Activated T-cell treated with anti-CD3 and anti-CD28 coated beads, Interleukin-2, amount 50 U/mL, for 4 hours (primary cell): ENCODE results near the gene SLC16A1. TPM values are rescaled to one million over a fixed set of nuclear protein-coding genes. Genes with fewer than 3 reads are reported as not detected.
"Not testable (repeated sequence)": the region's sequence is repeated elsewhere in the genome, so short reads cannot be mapped to it uniquely, and the experiment has no call there.

Experiments used
- ATAC-seq, 2 donors: fragments of 200-7000 bp; cut with Tn5 transposase; one replicate each; pipeline ENCODE4 v1.10.0; 2021
- DNase-seq: peaks from one replicate; pipeline ENCODE4 v3.0.0-alpha.2; 2020
- H3K27me3 Mint-ChIP-seq: one replicate; pipeline ENCODE4 v1.8.0; 2021; ENCODE audit warnings: low read depth, mixed read lengths
- H3K36me3 Mint-ChIP-seq: one replicate; pipeline ENCODE4 v1.8.0; 2022; ENCODE audit warnings: mixed read lengths; ENCODE audit not compliant: insufficient read depth
- H3K4me1 Mint-ChIP-seq: one replicate; pipeline ENCODE4 v1.8.0; 2021; ENCODE audit warnings: low read depth, mixed read lengths
- H3K4me3 Mint-ChIP-seq: one replicate; pipeline ENCODE4 v1.8.0; 2021; ENCODE audit warnings: mild to moderate bottlenecking, moderate library complexity, mixed read lengths
- H3K9me3 Mint-ChIP-seq: one replicate; pipeline ENCODE4 v1.8.0; 2021; ENCODE audit warnings: mixed read lengths
- total RNA-seq, 3 donors: library from RNA; stranded (reverse); gene quantifications; one replicate each; pipeline ENCODE4 v1.2.1, GENCODE V29; 2021

SLC16A1 gene
- total RNA-seq, 3 donors from 2014 or later: 85.9 to 104 (median 103) TPM

DNA sequence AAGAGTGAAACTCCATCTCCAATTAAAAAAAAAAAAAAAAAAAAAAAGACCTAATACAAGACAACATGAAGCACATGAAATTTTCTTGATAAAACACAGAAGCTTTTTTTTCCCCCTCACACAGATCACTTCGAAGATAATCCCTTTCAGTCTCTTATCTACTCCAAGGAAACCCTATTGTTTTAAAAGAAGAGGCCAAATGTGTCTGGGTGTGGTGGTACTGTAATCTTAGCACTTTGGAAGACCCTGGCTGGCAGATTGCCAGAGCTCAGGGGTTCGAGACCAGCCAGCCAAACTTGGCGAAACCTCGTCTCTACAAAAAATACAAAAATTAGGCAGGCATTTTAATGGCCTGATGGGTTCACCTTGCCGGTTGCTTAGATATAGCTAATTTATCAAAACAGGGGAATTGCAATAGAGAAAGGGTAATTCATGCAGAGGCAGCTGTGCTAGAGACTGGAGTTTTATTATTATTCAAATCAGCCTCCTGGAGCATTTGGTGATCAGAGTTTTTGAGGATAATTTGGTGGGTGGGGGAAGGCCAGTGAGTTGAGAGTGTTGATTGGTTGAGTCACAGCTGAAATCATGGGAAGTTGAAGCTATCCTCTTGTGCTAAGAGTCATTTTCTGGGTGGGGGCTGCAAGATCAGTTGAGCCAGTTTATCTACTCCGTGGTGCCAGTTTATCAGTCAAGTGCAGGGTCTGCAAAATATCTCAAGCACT is 62.5 kb downstream of the SLC16A1 start:
- no peak for DNase-seq

DNA sequence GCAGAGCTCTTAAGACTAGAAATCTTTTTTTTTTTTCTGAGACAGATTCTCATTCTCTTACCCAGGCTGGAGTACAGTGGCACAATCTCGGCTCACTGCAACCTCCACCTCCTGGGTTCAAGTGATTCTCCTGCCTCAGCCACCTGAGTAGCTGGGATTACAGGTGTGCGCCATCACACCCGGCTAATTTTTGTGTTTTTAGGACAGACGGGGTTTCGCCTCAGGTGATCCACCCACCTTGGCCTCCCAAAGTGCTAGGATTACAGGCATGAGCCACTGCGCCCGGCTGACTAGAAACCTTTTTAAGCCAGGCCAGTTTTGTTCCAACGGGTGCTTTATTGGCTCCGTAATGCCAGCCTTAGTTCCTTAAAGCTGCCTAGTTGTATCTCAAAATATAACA is 66.1 kb downstream of the SLC16A1 start:
- H3K36me3 Mint-ChIP-seq, ATAC-seq, H3K4me3 Mint-ChIP-seq, DNase-seq, H3K9me3 Mint-ChIP-seq, H3K27me3 Mint-ChIP-seq, H3K4me1 Mint-ChIP-seq: not testable (repeated sequence)

More for the DNA sequence above, 62.5 kb downstream of the SLC16A1 start:
- Mint-ChIP-seq H3K4me3 (no peak overlapping the region), H3K36me3 (no peaks in the 10 kb centered on the region), H3K9me3 (peaks cover 18% of the 10 kb centered on the region), H3K27me3 (no peaks in the 10 kb centered on the region), H3K4me1 (no peaks in the 10 kb centered on the region)
- ATAC-seq: no peak

DNA sequence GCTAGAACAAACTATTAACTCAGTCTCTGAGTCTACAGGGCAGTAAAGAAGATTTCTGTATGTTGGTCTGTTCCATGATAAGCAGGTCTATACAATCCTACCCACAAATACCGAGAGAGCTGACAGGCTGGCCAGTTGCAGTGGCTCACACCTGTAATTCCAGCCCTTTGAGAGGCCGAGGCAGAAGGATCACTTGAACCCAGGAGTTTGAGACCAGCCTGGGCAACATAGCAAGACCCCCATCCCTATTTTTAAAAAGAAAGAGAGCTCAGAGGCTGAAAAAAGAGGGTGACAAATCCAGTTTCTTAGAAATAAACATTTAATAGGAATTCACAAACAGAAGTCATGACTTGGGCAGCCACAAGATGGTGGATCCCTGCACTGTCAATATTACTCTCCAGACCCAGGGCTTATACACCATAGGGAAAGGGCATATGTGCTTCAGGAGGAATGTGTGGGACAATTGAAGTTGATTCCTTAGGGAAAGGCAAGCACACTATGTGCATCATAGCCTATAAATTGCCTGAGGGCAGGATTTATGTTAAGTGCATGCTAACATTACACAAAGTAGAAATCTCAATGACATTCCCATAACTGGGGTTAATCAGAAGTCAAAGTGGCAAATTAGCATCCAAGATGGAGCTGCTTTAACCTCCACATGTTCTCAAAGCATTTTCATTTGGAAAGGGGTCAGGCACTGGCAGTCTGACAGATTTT is 66.8 kb downstream of the SLC16A1 start:
- Mint-ChIP-seq H3K4me3 (no peak overlapping the region), H3K4me1 (no peaks in the 10 kb centered on the region), H3K27me3 (no peaks in the 10 kb centered on the region), H3K9me3 (peaks cover 6% of the 10 kb centered on the region), H3K36me3 (no peaks in the 10 kb centered on the region)
- DNase-seq (no peak), ATAC-seq (no peak)

DNA sequence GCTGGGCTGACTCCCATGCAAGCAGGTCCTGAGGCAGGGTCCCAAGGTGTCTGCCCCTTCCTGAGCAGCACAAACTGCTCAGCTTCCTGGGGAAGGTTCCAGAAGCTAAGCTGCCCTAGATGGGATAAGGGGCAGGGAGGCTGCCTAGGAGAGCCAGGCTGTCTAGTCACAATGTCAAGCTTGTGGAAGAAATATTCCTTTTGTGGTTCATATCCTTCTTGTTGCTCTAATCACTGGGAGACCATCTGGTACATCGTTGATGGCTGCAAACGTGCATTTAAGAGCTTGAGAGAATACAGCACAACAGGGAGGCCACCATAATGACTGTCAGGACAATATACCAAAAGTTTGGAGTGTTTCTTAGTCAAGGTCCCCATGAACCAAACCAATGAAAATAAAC is 67.4 kb downstream of the SLC16A1 start:
- peaks cover 4% of the 10 kb centered on the region for H3K9me3 Mint-ChIP-seq
- no peak for ATAC-seq
- no peak overlapping the region for H3K4me3 Mint-ChIP-seq
- no peaks in the 10 kb centered on the region for H3K27me3 Mint-ChIP-seq
- H3K36me3 Mint-ChIP-seq: no peaks in the 10 kb centered on the region
- H3K4me1 Mint-ChIP-seq: no peaks in the 10 kb centered on the region
- DNase-seq: no peak

DNA sequence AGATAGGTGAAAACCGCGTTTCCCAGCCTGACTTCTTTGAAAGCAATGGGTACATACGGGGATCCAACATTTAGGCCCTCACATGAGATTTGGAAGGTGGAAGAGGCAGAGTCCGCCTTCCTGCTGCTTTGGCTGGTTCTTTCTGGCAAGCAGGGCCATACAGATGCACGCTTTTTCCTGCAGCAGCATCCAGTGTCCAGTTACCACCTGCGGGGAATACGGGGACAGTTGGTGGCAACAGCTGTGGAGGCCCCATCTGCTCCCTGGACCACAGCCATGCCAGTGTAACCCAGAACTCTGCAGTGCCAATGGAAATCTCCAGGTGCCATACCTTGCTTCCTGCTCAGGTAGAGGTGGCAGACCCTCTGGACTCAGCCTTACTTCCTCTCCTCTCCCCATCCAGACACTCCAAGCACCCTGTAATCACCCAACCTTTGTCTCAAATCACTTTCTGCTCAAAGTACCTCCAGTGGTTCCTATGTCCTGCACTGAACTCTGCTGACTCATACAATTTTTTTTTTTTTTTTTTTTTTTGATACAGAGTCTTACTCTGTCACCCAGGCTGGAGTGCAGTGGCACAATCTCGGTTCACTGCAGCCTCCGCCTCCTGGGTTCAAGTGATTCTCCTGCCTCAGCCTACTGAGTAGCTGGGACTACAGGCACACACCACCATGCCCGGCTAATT is 68.3 kb downstream of the SLC16A1 start:
- Mint-ChIP-seq H3K27me3 (no peaks in the 10 kb centered on the region), H3K36me3 (no peaks in the 10 kb centered on the region), H3K4me1 (no peaks in the 10 kb centered on the region), H3K9me3 (no peaks in the 10 kb centered on the region), H3K4me3 (no peak overlapping the region)
- DNase-seq (no peak), ATAC-seq (no peak)

DNA sequence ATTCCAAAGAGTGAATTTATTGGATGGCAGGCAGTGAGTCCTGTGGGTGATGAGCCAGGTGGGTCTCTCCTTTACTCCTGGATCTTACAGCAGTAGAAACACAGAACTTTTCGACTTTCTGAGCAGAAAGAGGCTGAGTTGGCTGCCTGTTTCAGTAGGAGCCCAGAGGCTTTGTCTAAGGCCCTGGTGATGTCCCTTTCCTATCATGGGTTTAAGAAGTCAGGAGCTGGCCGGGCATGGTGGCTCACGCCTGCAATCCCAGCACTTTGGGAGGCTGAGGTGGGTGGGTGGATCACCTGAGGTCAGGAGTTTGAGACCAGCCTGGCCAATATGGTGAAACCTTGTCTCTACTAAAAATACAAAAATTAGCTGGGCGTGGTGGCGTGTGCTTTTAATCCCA is 71.0 kb downstream of the SLC16A1 start:
- H3K36me3 Mint-ChIP-seq, H3K27me3 Mint-ChIP-seq, H3K4me1 Mint-ChIP-seq, H3K4me3 Mint-ChIP-seq, ATAC-seq, H3K9me3 Mint-ChIP-seq, DNase-seq: not testable (repeated sequence)

DNA sequence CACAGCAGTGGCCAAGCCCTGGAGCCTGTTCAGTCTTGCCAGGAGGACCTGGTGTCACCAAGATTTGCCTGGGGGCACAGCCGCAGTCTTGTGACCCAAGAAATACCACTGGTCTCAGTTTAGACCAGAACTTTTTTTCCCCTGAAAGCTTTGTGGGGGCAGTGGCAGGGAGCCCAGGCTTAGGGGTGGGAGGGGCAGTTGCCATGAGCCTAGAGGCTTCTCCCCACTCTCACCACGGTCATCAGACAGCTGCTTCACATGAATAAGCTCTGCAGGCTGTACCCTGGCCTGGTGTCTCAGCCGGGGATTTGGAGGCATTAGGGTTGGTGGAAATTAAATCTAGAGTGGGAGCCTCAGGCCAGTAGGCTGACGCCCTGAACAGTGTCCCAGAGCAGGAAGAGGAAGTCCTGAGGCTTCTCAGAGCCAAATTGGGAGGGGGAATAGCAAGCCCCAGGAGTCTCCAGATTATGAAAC is 73.7 kb downstream of the SLC16A1 start:
- ATAC-seq: no peak

DNA sequence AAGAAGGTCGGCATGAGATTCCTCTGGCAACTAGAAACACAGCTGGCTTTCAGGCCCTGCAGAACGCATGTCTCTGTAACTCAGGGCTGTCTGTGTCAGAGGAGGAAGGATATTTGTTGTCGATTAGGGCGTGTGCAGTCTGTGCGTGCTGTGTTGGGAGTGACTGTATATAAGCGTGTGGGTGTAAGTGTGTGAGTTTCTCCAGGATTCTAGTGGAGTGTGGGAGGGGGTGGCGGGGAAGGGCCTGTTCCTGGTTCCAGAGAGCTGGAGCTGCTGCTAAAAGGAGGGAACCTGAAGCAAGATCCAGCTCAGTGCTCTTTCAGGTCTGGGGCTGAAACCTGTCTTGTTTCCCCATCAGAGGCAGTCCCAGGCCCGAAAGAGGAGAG is 74.3 kb downstream of the SLC16A1 start:
- no peaks in the 10 kb centered on the region for H3K4me1 Mint-ChIP-seq
- H3K9me3 Mint-ChIP-seq: no peaks in the 10 kb centered on the region
- ATAC-seq: no peak
- no peaks in the 10 kb centered on the region for H3K36me3 Mint-ChIP-seq
- DNase-seq: no peak
- H3K4me3 Mint-ChIP-seq: no peak overlapping the region
- H3K27me3 Mint-ChIP-seq: no peaks in the 10 kb centered on the region

More for the DNA sequence above, 73.7 kb downstream of the SLC16A1 start:
- no peaks in the 10 kb centered on the region for H3K4me1 Mint-ChIP-seq
- H3K9me3 Mint-ChIP-seq: no peaks in the 10 kb centered on the region
- no peaks in the 10 kb centered on the region for H3K36me3 Mint-ChIP-seq
- H3K4me3 Mint-ChIP-seq: no peak overlapping the region
- DNase-seq: no peak
- H3K27me3 Mint-ChIP-seq: no peaks in the 10 kb centered on the region

DNA sequence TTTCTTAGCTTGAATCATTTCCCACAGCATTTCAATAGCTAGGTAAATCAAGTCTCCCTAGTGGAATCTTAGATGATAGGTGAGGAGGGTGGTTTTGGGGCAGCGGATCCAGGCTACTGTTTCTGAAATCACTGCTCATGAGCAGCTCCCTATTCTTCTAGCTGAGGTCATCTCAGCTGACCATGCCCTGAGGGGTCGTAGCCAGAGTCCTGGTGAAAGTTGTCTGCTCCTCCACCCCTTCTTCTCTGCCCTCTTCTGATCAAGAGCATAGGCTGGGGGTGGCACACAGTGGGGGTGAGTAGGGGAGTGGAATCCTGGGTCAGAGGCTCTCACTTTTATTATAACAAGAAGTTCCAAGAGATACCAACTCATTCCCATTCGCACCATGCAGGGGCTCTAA is 76.2 kb downstream of the SLC16A1 start:
- H3K36me3 Mint-ChIP-seq: no peaks in the 10 kb centered on the region
- H3K27me3 Mint-ChIP-seq: no peaks in the 10 kb centered on the region
- H3K9me3 Mint-ChIP-seq: no peaks in the 10 kb centered on the region

DNA sequence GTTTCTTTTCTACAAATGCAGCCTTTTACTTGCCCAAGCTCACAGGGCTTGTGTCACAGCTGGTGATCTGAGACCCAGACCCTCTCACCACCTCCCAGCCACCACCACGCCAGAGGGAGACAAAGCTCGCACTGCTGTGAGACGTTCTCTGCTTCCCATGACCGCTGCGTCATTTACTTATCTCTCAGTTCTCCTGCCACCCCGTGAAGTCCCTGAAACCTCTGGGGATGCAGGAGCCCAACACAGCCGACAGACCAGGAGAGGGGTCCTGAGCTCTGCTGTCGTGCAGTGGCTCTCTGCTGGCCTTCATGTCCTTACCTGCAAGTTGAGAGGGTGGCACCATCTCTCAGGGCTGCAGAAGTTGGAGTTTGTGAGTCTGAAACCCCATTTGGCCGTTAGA is 77.7 kb downstream of the SLC16A1 start:
- peaks cover 1% of the 10 kb centered on the region for H3K27me3 Mint-ChIP-seq
- H3K4me1 Mint-ChIP-seq: no peaks in the 10 kb centered on the region
- no peak overlapping the region for H3K4me3 Mint-ChIP-seq
- no peaks in the 10 kb centered on the region for H3K36me3 Mint-ChIP-seq
- DNase-seq: no peak
- no peaks in the 10 kb centered on the region for H3K9me3 Mint-ChIP-seq
- ATAC-seq: no peak

More for the DNA sequence above, 76.2 kb downstream of the SLC16A1 start:
- Mint-ChIP-seq H3K4me1 (no peaks in the 10 kb centered on the region), H3K4me3 (no peak overlapping the region)
- ATAC-seq (no peak), DNase-seq (no peak)

DNA sequence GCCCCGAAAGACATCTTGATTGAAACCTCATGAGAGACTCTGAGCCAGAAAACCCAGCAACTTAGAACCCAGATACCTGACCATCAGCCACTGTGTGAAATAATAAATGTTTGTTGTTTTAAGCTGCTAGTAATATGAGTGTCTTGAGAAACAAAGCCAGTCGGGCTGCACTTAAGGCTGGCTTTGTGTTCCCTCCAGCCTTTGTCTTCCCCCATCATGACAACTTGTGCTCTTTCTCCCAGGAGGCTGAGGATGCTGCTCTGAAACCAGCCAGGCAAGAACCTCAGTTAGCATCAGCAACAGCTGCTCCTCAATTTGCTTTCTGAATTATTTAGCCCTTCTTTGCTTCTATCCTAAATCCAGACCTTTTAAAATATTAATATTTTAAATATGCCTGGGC is 78.2 kb downstream of the SLC16A1 start:
- Mint-ChIP-seq H3K4me3 (no peak overlapping the region), H3K27me3 (peaks cover 3% of the 10 kb centered on the region), H3K36me3 (no peaks in the 10 kb centered on the region), H3K9me3 (no peaks in the 10 kb centered on the region), H3K4me1 (no peaks in the 10 kb centered on the region)
- ATAC-seq (no peak), DNase-seq (no peak)

DNA sequence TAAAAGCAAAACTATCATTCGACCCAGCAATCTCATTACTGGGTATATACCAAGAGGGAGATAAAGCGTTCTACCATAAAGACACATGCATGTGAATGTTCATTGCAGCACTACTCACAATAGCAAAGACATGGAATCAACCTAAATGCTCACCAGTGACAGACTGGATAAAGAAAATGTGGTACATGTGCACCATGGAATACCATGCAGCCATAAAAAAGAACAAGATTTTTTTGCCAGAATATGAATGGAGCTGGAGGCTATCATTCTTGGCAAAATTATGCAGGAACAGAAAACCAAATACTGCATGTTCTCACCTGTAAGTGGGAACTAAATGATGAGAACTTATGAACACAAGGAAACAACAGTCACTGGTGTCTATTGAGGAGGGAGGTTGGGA is 79.7 kb downstream of the SLC16A1 start:
- ATAC-seq (no peak), DNase-seq (no peak)
- no peaks in the 10 kb centered on the region for H3K4me1 Mint-ChIP-seq
- no peaks in the 10 kb centered on the region for H3K36me3 Mint-ChIP-seq
- peaks cover 3% of the 10 kb centered on the region for H3K27me3 Mint-ChIP-seq
- H3K4me3 Mint-ChIP-seq: no peak overlapping the region
- H3K9me3 Mint-ChIP-seq: no peaks in the 10 kb centered on the region

DNA sequence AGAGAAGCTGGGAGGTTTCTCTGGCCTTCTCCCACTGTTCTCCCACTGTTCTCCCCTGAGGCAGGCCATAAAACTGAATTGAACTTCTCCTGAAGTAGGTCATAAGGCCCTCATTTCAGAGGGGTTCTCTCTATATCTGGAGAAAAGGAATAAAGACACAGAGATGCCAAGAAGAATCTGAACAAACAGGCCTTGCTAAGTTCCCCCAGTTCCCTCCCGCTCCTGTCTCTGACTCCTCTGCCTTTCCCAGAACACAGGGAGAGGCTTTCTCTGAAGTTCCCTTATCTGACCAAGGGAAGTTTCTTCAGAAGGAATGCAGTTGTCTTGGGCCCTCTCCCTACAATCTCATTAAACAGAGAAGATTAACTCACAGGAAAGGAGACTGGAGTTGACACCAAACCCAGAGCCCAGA is 83.4 kb downstream of the SLC16A1 start:
- Mint-ChIP-seq H3K36me3 (no peaks in the 10 kb centered on the region), H3K9me3 (no peaks in the 10 kb centered on the region), H3K4me1 (no peaks in the 10 kb centered on the region), H3K4me3 (no peak overlapping the region), H3K27me3 (peaks cover 5% of the 10 kb centered on the region)
- ATAC-seq (no peak), DNase-seq (no peak)

DNA sequence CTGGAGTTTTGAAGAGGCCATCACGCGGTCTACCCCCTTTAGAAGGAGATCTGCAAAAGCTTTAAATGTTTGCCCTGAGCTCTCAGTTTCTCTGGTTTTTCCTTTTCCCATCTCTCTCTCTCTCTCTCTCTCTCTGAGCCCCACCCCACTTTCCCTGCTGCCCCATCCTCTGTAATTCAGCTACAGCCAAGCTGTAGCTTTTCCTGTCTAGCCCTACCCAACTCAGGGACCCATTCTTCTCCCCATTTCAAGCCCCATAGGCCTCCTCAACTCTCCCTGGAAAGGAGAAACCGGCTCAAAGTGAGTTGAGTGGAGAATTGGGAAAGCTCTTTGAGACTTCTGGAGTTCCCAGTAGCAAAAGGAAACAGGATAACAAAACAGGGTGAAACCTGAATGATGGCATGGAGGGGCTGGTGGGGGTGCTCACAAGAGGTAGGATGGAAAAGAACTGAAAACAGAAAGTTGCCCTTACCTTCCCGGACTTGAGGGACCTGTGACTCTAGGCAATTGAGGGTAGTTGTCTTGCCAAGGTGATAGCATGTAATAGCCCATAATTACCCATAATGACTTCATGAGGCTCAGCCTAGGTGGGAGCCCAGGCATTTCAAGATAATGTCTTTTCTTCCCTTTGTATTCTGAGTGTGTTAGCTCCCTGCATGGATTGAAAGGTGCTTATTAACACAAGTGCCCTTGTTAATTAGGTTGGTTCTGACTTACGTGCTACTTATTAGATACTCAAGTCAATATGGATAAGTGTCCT is 84.9 kb downstream of the SLC16A1 start:
- H3K4me1 Mint-ChIP-seq: no peaks in the 10 kb centered on the region
- ATAC-seq (no peak), DNase-seq (no peak)
- no peak overlapping the region for H3K4me3 Mint-ChIP-seq
- H3K9me3 Mint-ChIP-seq: no peaks in the 10 kb centered on the region
- peaks cover 5% of the 10 kb centered on the region for H3K27me3 Mint-ChIP-seq
- no peaks in the 10 kb centered on the region for H3K36me3 Mint-ChIP-seq
